Endothelial cell of umbilical vein (primary cell): Measurements from ENCODE around the gene ADCY7. TPM values are rescaled to one million over a fixed set of nuclear protein-coding genes. Genes with fewer than 3 reads are reported as not detected.

Experiments
- BruUV-seq: library from RNA; stranded (reverse); fragments of 400-500 nt; replicated peaks from 2 replicates; lab custom pipeline; 2021; lab: Mats Ljungman, UMichigan
- CTCF ChIA-PET: fragments of 300-600, 350-600 bp; sonication (Branson Sonifier 250); formaldehyde crosslinking; loops from one replicate; lab custom pipeline; 2021; ENCODE audit warnings: antibody characterized with exemption, inconsistent platforms; lab: Charles Lee
- POLR2A ChIA-PET: fragments of 300-600, 350-600 bp; sonication (Branson Sonifier 250); formaldehyde crosslinking; loops from one replicate; lab custom pipeline; 2021; ENCODE audit warnings: antibody characterized with exemption, inconsistent platforms; lab: Charles Lee
- DNase-seq: peaks from one replicate; pipeline ENCODE4 v3.0.0-alpha.2; 2011; ENCODE audit warnings: low read depth, low spot score
- FAIRE-seq: peaks from 2 replicates; lab custom pipeline; 2011; peaks lifted over from hg19 to GRCh38; lab: Jason Lieb, UNC
- H2AFZ ChIP-seq: 2 replicates; pipeline ENCODE4 v1.6.0; 2012; ENCODE audit warnings: low read depth, low read length, control low read depth, inconsistent platforms
- H3K27ac ChIP-seq: 2 replicates; pipeline ENCODE4 v1.5.1; 2011; ENCODE audit warnings: low read depth, mild to moderate bottlenecking, control low read depth, low read length, moderate library complexity; ENCODE audit not compliant: insufficient read depth
- H3K27me3 ChIP-seq, 2 experiments: 2 replicates each; pipeline versions ENCODE4 v1.6.0 to v1.6.1; 2011; ENCODE audit warnings: low read length in 2 of 2, mixed read lengths in 1 of 2; ENCODE audit not compliant: control insufficient read depth in 2 of 2, insufficient read depth in 2 of 2
- H3K36me3 ChIP-seq, 2 experiments: 2 replicates in 1 of 2; 3 replicates in 1 of 2; pipeline ENCODE4 v1.5.1; 2011; ENCODE audit warnings: low read length in 2 of 2, mild to moderate bottlenecking in 1 of 2, moderate library complexity in 1 of 2; ENCODE audit not compliant: control insufficient read depth in 2 of 2, insufficient read depth in 2 of 2; ENCODE audit errors: extremely low read depth in 1 of 2
- H3K4me1 ChIP-seq: 3 replicates; pipeline ENCODE4 v1.5.1; 2011; ENCODE audit warnings: mild to moderate bottlenecking, low read length; ENCODE audit not compliant: control insufficient read depth, insufficient read depth; ENCODE audit errors: extremely low read depth
- H3K4me2 ChIP-seq: 2 replicates; pipeline ENCODE4 v1.6.1; 2011; ENCODE audit warnings: low read length, control low read depth, mixed read lengths; ENCODE audit not compliant: insufficient read depth
- H3K4me3 ChIP-seq, 3 experiments: fragments of 200-600 bp in 1 of 3; sonication (generic), shearing (Covaris generic) in 1 of 3; replicated peaks in 1 of 3; 2 replicates each; pipeline ENCODE4 v1.5.1; 2011 to 2016; ENCODE audit warnings: control low read depth in 3 of 3, low read length in 3 of 3, mild to moderate bottlenecking in 2 of 3, inconsistent platforms in 1 of 3, low read depth in 1 of 3, moderate library complexity in 1 of 3; ENCODE audit not compliant: insufficient read depth in 1 of 3
- H3K79me2 ChIP-seq: 2 replicates; pipeline ENCODE4 v1.6.0; 2012; ENCODE audit warnings: low read length, inconsistent platforms; ENCODE audit not compliant: control insufficient read depth, insufficient read depth
- H3K9ac ChIP-seq: replicated peaks from 2 replicates; pipeline ENCODE3; 2011; ENCODE audit warnings: low read length, control low read depth; ENCODE audit not compliant: insufficient read depth; ENCODE audit errors: extremely low read depth
- H3K9me1 ChIP-seq: replicated peaks from 3 replicates; pipeline ENCODE4 v1.6.0; 2011; ENCODE audit warnings: mild to moderate bottlenecking, low read length; ENCODE audit not compliant: control insufficient read depth, insufficient read depth; ENCODE audit errors: extremely low read depth
- H3K9me3 ChIP-seq: replicated peaks from 2 replicates; pipeline ENCODE4 v1.5.1; 2012; ENCODE audit warnings: low read length, inconsistent platforms; ENCODE audit not compliant: control insufficient read depth, insufficient read depth
- H4K20me1 ChIP-seq: replicated peaks from 2 replicates; pipeline ENCODE3; 2011; ENCODE audit warnings: mild to moderate bottlenecking, low read length; ENCODE audit not compliant: control insufficient read depth, insufficient read depth; ENCODE audit errors: extremely low read depth
- CTCF ChIP-seq, 2 donors: IDR thresholded peaks; 1 replicate in 1 of 2; 2 replicates in 1 of 2; pipeline ENCODE4 v1.5.1; 2011; ENCODE audit warnings: low read length in 2 of 2, mild to moderate bottlenecking in 2 of 2, moderate library complexity in 2 of 2, control low read depth in 1 of 2, inconsistent platforms in 1 of 2, low read depth in 1 of 2; ENCODE audit not compliant: insufficient read depth in 1 of 2; ENCODE audit errors: extremely low read depth in 1 of 2
- EZH2 ChIP-seq: IDR thresholded peaks from 2 replicates; pipeline ENCODE4 v1.6.1; 2012; ENCODE audit warnings: borderline replicate concordance, low read depth, mild to moderate bottlenecking, moderate library complexity, low read length, inconsistent platforms; ENCODE audit not compliant: severe bottlenecking
- GATA2 ChIP-seq: IDR thresholded peaks from 2 replicates; pipeline ENCODE4 v1.7.0; 2011; ENCODE audit warnings: low read depth, mild to moderate bottlenecking, moderate library complexity, mixed read lengths, low read length; ENCODE audit not compliant: insufficient read length, insufficient read depth
- JUN ChIP-seq: IDR thresholded peaks from 2 replicates; pipeline ENCODE4 v1.6.1; 2011; ENCODE audit warnings: borderline replicate concordance, low read depth; ENCODE audit not compliant: insufficient read length, insufficient read depth
- POLR2AphosphoS5 ChIP-seq: IDR thresholded peaks from 2 replicates; pipeline ENCODE4 v1.6.1; 2012; ENCODE audit warnings: low read depth, mild to moderate bottlenecking, control low read depth, low read length, moderate library complexity; ENCODE audit not compliant: insufficient read depth
- dilution Hi-C: fragments of 300-500 bp; cut with MboI; formaldehyde crosslinking; loops from one replicate; pipeline ENCODE4 v1.15.0; 2019; ENCODE audit warnings: low sequenced_read_pairs; ENCODE audit not compliant: extremely low pct_ligation_motif_present
- intact Hi-C: fragments of 100-400 bp; cut with micrococcal nuclease; formaldehyde crosslinking; loops from one replicate; pipeline ENCODE4 v1.10.0; 2022
- polyA plus RNA-seq, 4 experiments: library from polyadenylated mRNA; depleted of rRNA in 3 of 4; stranded (reverse) in 3 of 4; unstranded in 1 of 4; fragments of >200 nt; gene quantifications; 2 replicates each; pipeline versions ENCODE4 v1.2.1 to v1.2.3, GENCODE V29; 2011 to 2012; ENCODE audit warnings: missing spikeins in 1 of 4
- total RNA-seq: library from RNA; stranded (reverse); gene quantifications from 2 replicates; pipeline ENCODE4 v1.2.3, GENCODE V29; 2021

The ADCY7 gene
- total and polyA plus RNA-seq, 2 donors (not counting 3 experiments of a cell fraction or from before 2014, with no cell fraction given), result 3.5 to 9.3 TPM

GRCh38 chr16:50293994-50294855 is 27.9 kb downstream of the ADCY7 start:
- FAIRE-seq (no peak), DNase-seq (no peak)
- no TSS peak for BruUV-seq
- Histone ChIP-seq H3K4me2 (no peak overlapping the region), H3K27ac (no peak overlapping the region), H3K4me1 (no peaks in the 10 kb centered on the region), H2AFZ (no peak overlapping the region), H4K20me1 (no peaks in the 10 kb centered on the region), H3K4me3 (no peak overlapping the region), H3K9ac (no peak overlapping the region), H3K27me3 (no peaks in the 10 kb centered on the region), H3K36me3 (no peaks in the 10 kb centered on the region), H3K79me2 (no peaks in the 10 kb centered on the region), H3K9me1 (no peaks in the 10 kb centered on the region), H3K9me3 (no peaks in the 10 kb centered on the region)
- ChIA-PET CTCF (interaction anchor here (1.8 kb wide), 1 partner anchor 16 kb away, joined by 4 read pairs; no protein-coding TSS in a partner anchor), POLR2A (no interaction called here)
- TF ChIP-seq GATA2 (no peak), JUN (no peak), CTCF (IDR thresholded peaks at IDR 0.05; ENCODE audit: extremely low read depth in 1 of 2, insufficient read depth in 1 of 2, low read depth in 1 of 2, low read length in 2 of 2) (no peak), EZH2 (no peak), POLR2AphosphoS5 (no peak)
- intact Hi-C loops (no loop called here), dilution Hi-C loops (no loop called here)
